Measurements from ENCODE around the gene DPAGT1. TPM values are rescaled to one million over a fixed set of nuclear protein-coding genes. Genes with fewer than 3 reads are reported as not detected.
"Not testable (repeated sequence)": the region's sequence is repeated elsewhere in the genome, so short reads cannot be mapped to it uniquely, and the experiment has no call there.

The DPAGT1 gene
- total RNA-seq, 4 donors from 2014 or later, result 14.2 to 28.7 (median 19.9) TPM

DNA sequence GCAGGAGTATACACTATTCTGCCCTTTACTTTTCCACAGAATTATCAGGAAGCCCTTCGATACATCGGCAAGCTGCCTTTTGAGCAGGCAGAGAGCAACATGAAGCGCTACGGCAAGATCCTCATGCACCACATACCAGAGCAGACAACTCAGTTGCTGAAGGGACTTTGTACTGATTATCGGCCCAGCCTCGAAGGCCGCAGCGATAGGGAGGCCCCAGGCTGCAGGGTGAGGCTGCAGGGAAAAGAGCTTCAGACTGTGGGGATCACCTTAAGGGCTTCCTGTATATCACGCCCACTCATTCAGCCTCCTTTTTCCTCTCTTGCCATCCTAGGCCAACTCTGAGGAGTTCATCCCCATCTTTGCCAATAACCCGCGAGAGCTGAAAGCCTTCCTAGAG lies 23.8 kb downstream of the DPAGT1 start:
- Histone ChIP-seq H3K4me1 (peaks cover 0 to 3% (median 0%) of the 10 kb centered on the region in 4 donors), H3K36me3 (peaks cover 82 to 100% (median 99%) of the 10 kb centered on the region in 4 donors), H3K9me3 (no peaks in the 10 kb centered on the region), H3K4me3 (no peak overlapping the region), H3K27ac (replicated peaks in 1 of 4) (no peak overlapping the region), H3K27me3 (no peaks in the 10 kb centered on the region)
- WGBS, result 95% methylated on average over 11 of the region's 11 CpGs
- no peak for DNase-seq (ENCODE audit: extremely low spot score)
- TF ChIP-seq, protein P1, sequence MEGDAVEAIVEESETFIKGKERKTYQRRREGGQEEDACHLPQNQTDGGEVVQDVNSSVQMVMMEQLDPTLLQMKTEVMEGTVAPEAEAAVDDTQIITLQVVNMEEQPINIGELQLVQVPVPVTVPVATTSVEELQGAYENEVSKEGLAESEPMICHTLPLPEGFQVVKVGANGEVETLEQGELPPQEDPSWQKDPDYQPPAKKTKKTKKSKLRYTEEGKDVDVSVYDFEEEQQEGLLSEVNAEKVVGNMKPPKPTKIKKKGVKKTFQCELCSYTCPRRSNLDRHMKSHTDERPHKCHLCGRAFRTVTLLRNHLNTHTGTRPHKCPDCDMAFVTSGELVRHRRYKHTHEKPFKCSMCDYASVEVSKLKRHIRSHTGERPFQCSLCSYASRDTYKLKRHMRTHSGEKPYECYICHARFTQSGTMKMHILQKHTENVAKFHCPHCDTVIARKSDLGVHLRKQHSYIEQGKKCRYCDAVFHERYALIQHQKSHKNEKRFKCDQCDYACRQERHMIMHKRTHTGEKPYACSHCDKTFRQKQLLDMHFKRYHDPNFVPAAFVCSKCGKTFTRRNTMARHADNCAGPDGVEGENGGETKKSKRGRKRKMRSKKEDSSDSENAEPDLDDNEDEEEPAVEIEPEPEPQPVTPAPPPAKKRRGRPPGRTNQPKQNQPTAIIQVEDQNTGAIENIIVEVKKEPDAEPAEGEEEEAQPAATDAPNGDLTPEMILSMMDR (IDR thresholded peaks at IDR 0.05), result no peak
- TF ChIP-seq POLR2A (IDR thresholded peaks at IDR 0.05; ENCODE audit: low read depth) (no peak), EP300 (IDR thresholded peaks at IDR 0.05) (no peak), POLR2AphosphoS5 (IDR thresholded peaks at IDR 0.05) (no peak)
- intact Hi-C loops (cut with DNase I), result no loop called here

DNA sequence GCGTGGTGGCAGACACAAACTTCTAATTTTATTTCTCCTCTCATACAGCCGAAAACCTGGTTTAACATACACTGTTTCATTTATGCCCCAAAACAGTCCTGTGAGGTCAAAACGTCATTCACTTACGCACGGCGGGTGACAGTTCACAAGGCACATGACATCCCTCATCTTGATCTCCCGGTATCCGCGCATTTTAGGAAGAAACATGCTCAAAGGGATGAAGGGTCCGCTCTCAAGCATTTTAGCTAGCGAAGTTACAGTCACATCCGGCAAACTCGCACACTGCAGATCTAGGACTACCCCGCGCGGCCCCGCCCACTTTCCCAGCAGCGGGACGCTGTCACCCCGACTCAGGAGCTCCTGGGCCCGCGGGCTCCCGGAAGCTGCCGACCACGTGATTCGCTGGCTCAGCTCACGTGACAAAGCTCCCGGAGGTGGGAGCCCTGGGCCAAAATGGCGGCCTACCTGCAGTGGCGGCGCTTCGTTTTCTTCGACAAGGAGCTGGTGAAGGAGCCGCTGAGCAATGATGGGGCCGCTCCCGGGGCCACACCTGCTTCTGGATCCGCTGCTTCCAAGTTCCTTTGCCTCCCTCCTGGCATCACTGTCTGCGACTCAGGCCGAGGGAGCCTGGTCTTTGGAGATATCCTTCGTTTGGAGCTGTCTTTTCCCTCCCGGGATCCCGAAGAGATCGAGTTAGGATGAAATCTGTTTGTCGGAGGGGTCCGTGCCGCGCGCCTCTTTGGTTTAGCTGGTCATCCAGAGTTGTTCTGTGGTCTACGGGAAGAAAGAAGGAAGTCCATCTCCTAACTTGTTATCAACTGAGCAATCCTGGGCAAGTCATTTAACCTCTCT lies 34.1 kb downstream of the DPAGT1 start, which contains the start of gene VPS11:
Gene VPS11, plus strand, starts transcription at position 448 of the 852 bp plus-strand sequence. Its CDS starts 6 bp downstream, at position 454.
- Histone ChIP-seq H3K27ac (replicated peaks in 1 of 4) (peak within 1 kb of the TSS; percentile 82 to 90 (median 86)), H3K36me3 (peaks cover 25 to 36% (median 28%) of the 10 kb centered on the region in 4 donors), H3K4me1 (peaks cover 23 to 48% (median 43%) of the 10 kb centered on the region in 4 donors), H3K9me3 (no peaks in the 10 kb centered on the region), H3K4me3 (peak within 1 kb of the TSS; percentile 67 to 95 (median 78)), H3K27me3 (no peaks in the 10 kb centered on the region)
- TF ChIP-seq EP300 (IDR thresholded peaks at IDR 0.05) (peak; percentile 40), POLR2A (IDR thresholded peaks at IDR 0.05; ENCODE audit: low read depth) (peak; percentile 21), POLR2AphosphoS5 (IDR thresholded peaks at IDR 0.05) (peak; percentile 92 to 96)
- TF ChIP-seq, protein P1 (IDR thresholded peaks at IDR 0.05), result peak in 1 of 3 experiments; percentile 21
- intact Hi-C loops (cut with DNase I), result no loop called here
- DNase-seq (ENCODE audit: extremely low spot score), result peak; percentile 99
- 1% methylated on average over 19 of the region's 49 CpGs for WGBS

DNA sequence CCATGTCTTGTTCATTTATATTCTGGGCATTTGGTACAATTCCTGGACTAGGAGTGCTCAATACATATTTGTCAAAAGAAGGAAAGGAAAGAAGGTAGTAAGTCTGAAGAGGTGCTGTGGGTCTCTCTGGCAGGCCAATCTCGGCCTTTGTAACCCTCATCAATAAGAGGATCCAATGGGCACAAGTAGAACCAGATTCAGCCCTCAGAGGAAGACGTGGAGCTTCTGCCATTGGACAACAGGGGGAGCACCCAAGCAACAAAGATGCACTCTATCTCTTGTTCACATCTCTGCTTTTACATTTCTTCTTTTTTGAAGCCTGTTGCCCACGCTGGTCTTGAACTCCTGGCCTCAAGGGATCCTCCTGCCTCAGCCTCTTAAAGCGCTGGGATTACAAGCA lies 36.3 kb downstream of the DPAGT1 start:
- 57% methylated on average over 4 of the region's 4 CpGs for WGBS
- H3K4me1 ChIP-seq, result peaks cover 23 to 50% (median 45%) of the 10 kb centered on the region in 4 donors
- intact Hi-C loops (cut with DNase I), result no loop called here

DNA sequence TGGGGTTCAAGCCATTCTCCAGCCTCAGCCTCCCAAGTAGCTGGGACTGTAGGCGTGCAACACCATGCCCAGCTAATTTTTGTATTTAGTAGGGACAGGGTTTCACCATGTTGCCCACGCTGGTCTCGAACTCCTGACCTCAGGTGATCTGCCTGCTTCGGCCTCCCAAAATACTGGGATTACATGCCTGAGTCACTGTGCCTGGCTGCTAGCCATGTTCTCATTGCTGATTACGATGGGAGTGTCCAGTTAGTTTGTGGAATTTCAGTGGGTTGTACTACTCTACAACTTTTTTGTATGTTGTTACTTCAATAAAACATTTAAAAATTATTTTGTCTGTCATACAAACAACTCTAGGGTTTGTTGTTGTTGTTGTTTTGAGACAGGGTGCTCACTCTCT lies 38.9 kb downstream of the DPAGT1 start:
- no peak for TF ChIP-seq POLR2AphosphoS5 (IDR thresholded peaks at IDR 0.05)
- no peak for TF ChIP-seq EP300 (IDR thresholded peaks at IDR 0.05)
- no peaks in the 10 kb centered on the region for H3K27me3 ChIP-seq
- H3K27ac ChIP-seq (replicated peaks in 1 of 4), result no peak overlapping the region
- no peaks in the 10 kb centered on the region for H3K36me3 ChIP-seq
- H3K9me3 ChIP-seq, result no peaks in the 10 kb centered on the region
- intact Hi-C loops (cut with DNase I), result no loop called here
- no peak for DNase-seq (ENCODE audit: extremely low spot score)
- H3K4me3 ChIP-seq, result no peak overlapping the region
- WGBS, result 49% methylated on average over 4 of the region's 5 CpGs
- H3K4me1 ChIP-seq, result peaks cover 16 to 39% (median 34%) of the 10 kb centered on the region in 4 donors

More for the DNA sequence above, 36.3 kb downstream of the DPAGT1 start:
- peaks cover 3 to 14% (median 6%) of the 10 kb centered on the region in 4 donors for H3K36me3 ChIP-seq
- H3K9me3 ChIP-seq, result no peaks in the 10 kb centered on the region
- TF ChIP-seq EP300 (IDR thresholded peaks at IDR 0.05), result no peak
- no peak for TF ChIP-seq POLR2A (IDR thresholded peaks at IDR 0.05; ENCODE audit: low read depth)
- no peak for TF ChIP-seq POLR2AphosphoS5 (IDR thresholded peaks at IDR 0.05)
- TF ChIP-seq, protein P1 (IDR thresholded peaks at IDR 0.05), result peak in 2 of 3 experiments; percentile 17 to 36
- no peak overlapping the region for H3K4me3 ChIP-seq
- peak overlapping the region in 1 of 4 donors; percentile 88 for H3K27ac ChIP-seq (replicated peaks in 1 of 4)
- no peak for DNase-seq (ENCODE audit: extremely low spot score)
- no peaks in the 10 kb centered on the region for H3K27me3 ChIP-seq

DNA sequence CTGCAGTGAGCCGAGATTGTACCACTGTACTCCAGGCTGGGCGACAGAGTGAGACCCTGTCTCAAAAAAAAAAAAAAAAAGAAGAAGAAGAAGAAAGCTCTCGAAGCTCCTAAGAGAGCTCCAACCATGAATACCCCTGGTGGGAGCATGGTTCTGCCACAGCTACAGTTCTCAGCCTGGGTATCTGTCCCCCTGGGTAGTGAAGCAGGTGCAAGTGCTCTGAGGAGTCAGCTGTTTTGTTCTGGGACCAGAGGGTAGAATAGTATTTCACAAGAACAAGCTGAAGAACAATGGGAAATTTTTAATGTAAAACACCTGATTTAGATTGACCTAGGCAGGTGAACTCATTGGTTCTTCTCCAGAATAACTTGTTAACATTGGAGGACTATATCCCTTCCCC lies 40.4 kb downstream of the DPAGT1 start:
- TF ChIP-seq, protein P1 (IDR thresholded peaks at IDR 0.05), result no peak
- TF ChIP-seq POLR2A (IDR thresholded peaks at IDR 0.05; ENCODE audit: low read depth) (no peak), POLR2AphosphoS5 (IDR thresholded peaks at IDR 0.05) (no peak), EP300 (IDR thresholded peaks at IDR 0.05) (no peak)
- H3K4me1 ChIP-seq, result peaks cover 9 to 35% (median 30%) of the 10 kb centered on the region in 4 donors
- H3K9me3 ChIP-seq, result no peaks in the 10 kb centered on the region
- intact Hi-C loops (cut with DNase I), result no loop called here
- DNase-seq (ENCODE audit: extremely low spot score), result no peak
- H3K4me3 ChIP-seq, result no peak overlapping the region
- H3K36me3 ChIP-seq, result no peaks in the 10 kb centered on the region
- 99% methylated on average over 3 of the region's 3 CpGs for WGBS
- no peak overlapping the region for H3K27ac ChIP-seq (replicated peaks in 1 of 4)
- no peaks in the 10 kb centered on the region for H3K27me3 ChIP-seq

DNA sequence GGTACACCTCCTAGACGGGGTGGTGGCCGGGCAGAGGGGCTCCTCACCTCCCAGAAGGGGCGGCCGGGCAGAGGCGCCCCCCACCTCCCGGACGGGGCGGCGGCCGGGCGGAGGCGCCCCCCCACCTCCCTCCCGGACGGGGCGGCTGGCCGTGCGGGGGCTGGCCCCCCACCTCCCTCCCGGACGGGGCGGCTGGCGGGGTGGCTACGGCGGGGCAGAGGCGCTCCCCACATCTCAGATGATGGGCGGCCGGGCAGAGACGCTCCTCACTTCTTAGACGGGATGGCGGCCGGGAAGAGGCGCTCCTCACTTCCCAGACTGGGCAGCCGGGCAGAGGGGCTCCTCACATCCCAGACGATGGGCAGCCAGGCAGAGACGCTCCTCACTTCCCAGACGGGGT lies 42.5 kb downstream of the DPAGT1 start:
- H3K27me3 ChIP-seq; H3K4me3 ChIP-seq; H3K27ac ChIP-seq (replicated peaks in 1 of 4); DNase-seq (ENCODE audit: extremely low spot score); H3K9me3 ChIP-seq; intact Hi-C loops (cut with DNase I): not testable (repeated sequence)
- Histone ChIP-seq H3K36me3 (peaks cover 4 to 15% (median 13%) of the 10 kb centered on the region in 4 donors), H3K4me1 (peaks cover 13 to 40% (median 33%) of the 10 kb centered on the region in 4 donors)
- 90% methylated on average over 6 of the region's 35 CpGs for WGBS
